ENCODE results near the gene GPR157. TPM values are rescaled to one million over a fixed set of nuclear protein-coding genes. Genes with fewer than 3 reads are reported as not detected.
"Not testable (repeated sequence)": the region's sequence is repeated elsewhere in the genome, so short reads cannot be mapped to it uniquely, and the experiment has no call there.

Gene GPR157
- polyA plus RNA-seq, 2 of the 4 experiments (the other 2 are of a cell fraction), result 3.6 to 4.7 TPM

DNA sequence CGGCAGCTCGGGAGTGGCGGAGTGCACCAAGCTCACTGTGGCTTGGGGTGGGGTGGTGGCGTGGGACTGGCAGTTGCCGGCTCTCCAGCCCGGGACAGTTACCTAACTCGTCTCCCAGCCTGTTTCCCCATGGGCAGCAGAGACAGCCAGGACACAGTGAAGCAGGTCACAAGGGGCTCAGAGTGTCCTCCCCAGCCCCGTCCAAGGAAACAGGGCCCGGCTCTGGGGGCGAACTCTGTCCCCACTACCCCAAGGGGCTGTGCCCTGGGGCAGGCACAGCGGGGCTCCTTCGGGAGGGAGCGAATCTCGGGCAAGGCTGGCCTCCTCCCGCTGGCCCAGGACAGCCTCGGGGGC is 759 bp downstream of the GPR157 start:
- Histone ChIP-seq H3K27ac (peak overlapping the region; percentile 83 to 85), H3K4me1 (peaks cover 14% of the 10 kb centered on the region), H3K9me3 (no peaks in the 10 kb centered on the region), H3K4me3 (peak overlapping the region; percentile 69), H3K4me2 (peak overlapping the region; percentile 96)
- POLR2A ChIA-PET, result interaction anchor here (0.9 kb wide), 1 partner anchor 35 kb away, joined by 3 read pairs; no protein-coding TSS in a partner anchor
- CTCF ChIA-PET, result interaction anchor here (0.7 to 5.9 kb wide), 4 partner anchors 14 to 68 kb away, joined by 3 to 40 read pairs (median 8); no protein-coding TSS in a partner anchor
- 6% methylated on average over 6 of the region's 16 CpGs for WGBS (ENCODE audit: missing lambda C conversion rate)
- TF ChIP-seq JUN (IDR thresholded peaks at IDR 0.05), result no peak
- DNase-seq (ENCODE audit: low read depth in 1 of 2, low spot score in 1 of 2), result peak in 1 of 2 experiments; percentile 21
- no peak for FAIRE-seq
- ATAC-seq, result peak; percentile 17 to 47; a peak in 5 of 6 replicates

DNA sequence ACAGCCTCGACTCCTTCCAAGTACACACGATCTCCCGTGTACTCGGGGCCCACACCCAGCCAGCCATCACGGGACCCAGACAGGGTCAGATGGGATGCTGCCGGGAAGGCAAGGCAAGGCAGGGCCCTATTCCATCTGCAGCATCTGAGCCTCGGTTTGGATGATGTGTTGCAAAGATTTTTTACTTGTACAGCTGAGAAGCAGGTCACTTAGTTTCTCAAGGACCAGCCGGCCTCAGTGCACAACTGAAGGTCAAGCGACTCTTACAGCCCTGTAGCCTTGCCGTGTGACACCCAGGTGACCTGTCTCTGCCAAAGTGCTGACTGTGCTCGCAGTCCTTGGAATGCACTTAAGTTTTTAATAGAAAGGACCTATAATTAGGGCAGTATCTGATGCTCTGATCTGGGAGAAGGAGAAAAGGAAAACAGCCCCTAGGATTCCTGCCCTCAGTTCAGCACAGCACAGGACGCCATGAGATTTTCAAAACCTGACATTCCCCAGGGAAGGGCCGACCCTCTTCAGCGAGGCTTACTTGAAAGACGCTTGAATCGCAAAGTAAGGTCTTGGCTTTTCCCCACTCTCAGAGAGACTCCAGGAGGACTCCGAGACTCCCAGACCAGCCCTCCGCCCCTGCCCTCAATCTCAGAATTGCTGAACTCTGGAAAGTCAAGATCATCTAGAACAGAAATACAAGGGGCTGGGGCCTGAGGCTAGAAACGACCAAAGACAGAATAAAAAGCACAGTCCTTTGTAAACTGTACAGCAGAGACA is 1.3 kb downstream of the GPR157 start:
- no peak for FAIRE-seq
- Histone ChIP-seq H3K27ac (peak overlapping the region; percentile 83 to 85), H3K4me3 (peak overlapping the region; percentile 69), H3K4me1 (peaks cover 14% of the 10 kb centered on the region), H3K4me2 (peak overlapping the region; percentile 96), H3K9me3 (no peaks in the 10 kb centered on the region)
- CTCF ChIA-PET, result interaction anchor here (1.2 to 3.3 kb wide), 2 partner anchors 10 to 17 kb away, joined by 5 to 18 read pairs; no protein-coding TSS in a partner anchor
- no peak for DNase-seq (ENCODE audit: low read depth in 1 of 2, low spot score in 1 of 2)
- 73% methylated on average over 19 of the region's 19 CpGs for WGBS (ENCODE audit: missing lambda C conversion rate)
- POLR2A ChIA-PET, result no interaction called here
- no peak for TF ChIP-seq TFCP2L1 (CRISPR knock-in tag; IDR thresholded peaks at IDR 0.05)
- TF ChIP-seq RNF2 (IDR thresholded peaks at IDR 0.05; ENCODE audit: borderline replicate concordance, low read depth), result no peak
- no peak for TF ChIP-seq ZC3H11A (IDR thresholded peaks at IDR 0.05)
- no peak for ATAC-seq

DNA sequence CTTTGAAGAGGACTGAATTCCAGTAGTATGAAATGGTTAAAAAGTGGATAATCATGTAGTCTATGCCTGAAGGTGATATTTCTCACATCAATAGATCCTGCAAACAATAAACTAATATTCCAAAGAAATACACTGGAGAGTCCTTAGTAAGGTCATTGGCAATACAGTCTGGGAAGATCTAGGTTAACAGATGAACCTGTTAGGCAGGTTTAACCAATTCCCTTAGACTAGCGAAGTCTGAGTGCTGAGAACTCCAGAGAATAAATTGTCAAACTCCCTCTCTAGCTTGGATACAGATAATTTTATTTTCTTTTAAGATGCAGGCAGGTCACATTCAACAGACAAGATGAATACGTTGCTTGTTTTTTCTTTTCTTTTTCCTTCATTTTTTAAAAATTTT is 2.4 kb downstream of the GPR157 start:
- no peak for ATAC-seq
- Histone ChIP-seq H3K9me3 (no peaks in the 10 kb centered on the region), H3K27ac (no peak overlapping the region), H3K4me1 (peaks cover 14% of the 10 kb centered on the region), H3K4me3 (no peak overlapping the region), H3K4me2 (peak overlapping the region; percentile 96)
- CTCF ChIA-PET, result interaction anchor here (0.7 to 3.3 kb wide), 3 partner anchors 9 to 70 kb away, joined by 3 to 18 read pairs (median 5); no protein-coding TSS in a partner anchor
- DNase-seq (ENCODE audit: low read depth in 1 of 2, low spot score in 1 of 2), result no peak
- whole genome bisulfite sequencing (ENCODE audit: missing lambda C conversion rate), result 87% methylated on average over 2 of the region's 2 CpGs
- FAIRE-seq, result no peak
- TF ChIP-seq CBX8 (IDR thresholded peaks at IDR 0.05) (no peak), CEBPB (IDR thresholded peaks at IDR 0.05) (no peak), ZSCAN20 (CRISPR knock-in tag; IDR thresholded peaks at IDR 0.05) (no peak), NPAS2 (CRISPR knock-in tag; IDR thresholded peaks at IDR 0.05; ENCODE audit: borderline replicate concordance) (no peak), HOXB5 (CRISPR knock-in tag; IDR thresholded peaks at IDR 0.05) (no peak), MAFK (IDR thresholded peaks at IDR 0.05; ENCODE audit: partially characterized antibody) (no peak), JUN (IDR thresholded peaks at IDR 0.05) (no peak), POLR2A (IDR thresholded peaks at IDR 0.05; ENCODE audit: low read length) (no peak), SREBF2 (IDR thresholded peaks at IDR 0.05) (no peak), RFX5 (IDR thresholded peaks at IDR 0.05) (no peak)
- TF ChIP-seq, protein P1, sequence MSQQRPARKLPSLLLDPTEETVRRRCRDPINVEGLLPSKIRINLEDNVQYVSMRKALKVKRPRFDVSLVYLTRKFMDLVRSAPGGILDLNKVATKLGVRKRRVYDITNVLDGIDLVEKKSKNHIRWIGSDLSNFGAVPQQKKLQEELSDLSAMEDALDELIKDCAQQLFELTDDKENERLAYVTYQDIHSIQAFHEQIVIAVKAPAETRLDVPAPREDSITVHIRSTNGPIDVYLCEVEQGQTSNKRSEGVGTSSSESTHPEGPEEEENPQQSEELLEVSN (IDR thresholded peaks at IDR 0.05; ENCODE audit: borderline replicate concordance, low read depth), result no peak
- TF ChIP-seq, protein P2, sequence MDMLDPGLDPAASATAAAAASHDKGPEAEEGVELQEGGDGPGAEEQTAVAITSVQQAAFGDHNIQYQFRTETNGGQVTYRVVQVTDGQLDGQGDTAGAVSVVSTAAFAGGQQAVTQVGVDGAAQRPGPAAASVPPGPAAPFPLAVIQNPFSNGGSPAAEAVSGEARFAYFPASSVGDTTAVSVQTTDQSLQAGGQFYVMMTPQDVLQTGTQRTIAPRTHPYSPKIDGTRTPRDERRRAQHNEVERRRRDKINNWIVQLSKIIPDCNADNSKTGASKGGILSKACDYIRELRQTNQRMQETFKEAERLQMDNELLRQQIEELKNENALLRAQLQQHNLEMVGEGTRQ (IDR thresholded peaks at IDR 0.05), result no peak
- TF ChIP-seq, protein P3, sequence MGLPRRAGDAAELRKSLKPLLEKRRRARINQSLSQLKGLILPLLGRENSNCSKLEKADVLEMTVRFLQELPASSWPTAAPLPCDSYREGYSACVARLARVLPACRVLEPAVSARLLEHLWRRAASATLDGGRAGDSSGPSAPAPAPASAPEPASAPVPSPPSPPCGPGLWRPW (IDR thresholded peaks at IDR 0.05), result no peak
- TF ChIP-seq, protein P4, sequence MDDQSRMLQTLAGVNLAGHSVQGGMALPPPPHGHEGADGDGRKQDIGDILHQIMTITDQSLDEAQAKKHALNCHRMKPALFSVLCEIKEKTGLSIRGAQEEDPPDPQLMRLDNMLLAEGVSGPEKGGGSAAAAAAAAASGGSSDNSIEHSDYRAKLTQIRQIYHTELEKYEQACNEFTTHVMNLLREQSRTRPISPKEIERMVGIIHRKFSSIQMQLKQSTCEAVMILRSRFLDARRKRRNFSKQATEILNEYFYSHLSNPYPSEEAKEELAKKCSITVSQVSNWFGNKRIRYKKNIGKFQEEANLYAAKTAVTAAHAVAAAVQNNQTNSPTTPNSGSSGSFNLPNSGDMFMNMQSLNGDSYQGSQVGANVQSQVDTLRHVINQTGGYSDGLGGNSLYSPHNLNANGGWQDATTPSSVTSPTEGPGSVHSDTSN (IDR thresholded peaks at IDR 0.05), result no peak
- POLR2A ChIA-PET, result no interaction called here

DNA sequence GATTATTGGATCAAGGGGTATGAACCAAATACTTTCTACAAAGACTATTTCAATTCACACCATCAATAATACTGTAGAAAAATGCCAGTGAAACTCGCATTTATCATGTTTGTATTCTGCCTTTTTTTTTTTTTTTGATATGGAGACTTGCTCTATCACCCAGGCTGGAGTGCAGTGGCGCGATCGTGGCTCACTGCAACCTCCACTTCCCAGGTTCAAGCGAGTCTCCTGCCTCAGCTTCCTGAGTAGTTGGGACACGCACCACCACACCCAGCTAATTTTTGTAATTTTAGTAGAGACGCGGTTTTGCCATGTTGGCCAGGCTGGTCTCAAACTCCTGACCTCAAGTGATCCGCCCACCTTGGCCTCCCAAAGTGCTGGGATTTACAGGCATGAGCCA is 3.1 kb downstream of the GPR157 start:
- ATAC-seq; H3K4me2 ChIP-seq; H3K9me3 ChIP-seq; H3K27ac ChIP-seq; H3K4me3 ChIP-seq; FAIRE-seq; POLR2A ChIA-PET; DNase-seq (ENCODE audit: low read depth in 1 of 2, low spot score in 1 of 2): not testable (repeated sequence)
- CTCF ChIA-PET, result interaction anchor here (1.2 to 3.3 kb wide), 3 partner anchors 15 to 116 kb away, joined by 3 to 18 read pairs (median 7); no protein-coding TSS in a partner anchor
- peaks cover 14% of the 10 kb centered on the region for H3K4me1 ChIP-seq
- WGBS (ENCODE audit: missing lambda C conversion rate), result 92% methylated on average over 9 of the region's 9 CpGs
